H9 (cell line): ENCODE data around the gene GHRHR. TPM values are rescaled to one million over a fixed set of nuclear protein-coding genes. Genes with fewer than 3 reads are reported as not detected.
A peak's percentile ranks its signal among the peaks of the same experiment; 100 is the strongest.

Source experiments
- DNase-seq: peaks from one replicate; pipeline ENCODE4 v3.0.0-alpha.2; 2017
- H2AFZ ChIP-seq: one replicate; pipeline ENCODE4 v1.6.1; 2013; ENCODE audit warnings: mild to moderate bottlenecking, low read length, control low read depth, moderate library complexity
- H2AK5ac ChIP-seq: 2 replicates; pipeline ENCODE4 v1.6.1; 2013; ENCODE audit warnings: low read length, control low read depth, mixed read lengths; ENCODE audit not compliant: insufficient read length
- H2BK120ac ChIP-seq: one replicate; pipeline ENCODE4 v1.6.1; 2013; ENCODE audit warnings: low read depth, mild to moderate bottlenecking, low read length, control low read depth, inconsistent platforms; ENCODE audit not compliant: poor library complexity, severe bottlenecking
- H2BK12ac ChIP-seq: 2 replicates; pipeline ENCODE4 v1.6.1; 2013; ENCODE audit warnings: low read length, control low read depth, mixed read lengths, low read depth; ENCODE audit not compliant: insufficient read length
- H2BK15ac ChIP-seq: 2 replicates; pipeline ENCODE4 v1.6.1; 2013; ENCODE audit warnings: low read depth, low read length, control low read depth
- H2BK20ac ChIP-seq: one replicate; pipeline ENCODE4 v1.6.1; 2013; ENCODE audit warnings: low read depth, mild to moderate bottlenecking, low read length, control low read depth, inconsistent platforms; ENCODE audit not compliant: poor library complexity, severe bottlenecking
- H2BK5ac ChIP-seq: 2 replicates; pipeline ENCODE4 v1.6.1; 2013; ENCODE audit warnings: low read length, control low read depth, mixed read lengths; ENCODE audit not compliant: insufficient read length
- H3K14ac ChIP-seq: 2 replicates; pipeline ENCODE4 v1.6.1; 2013; ENCODE audit warnings: low read length, control low read depth; ENCODE audit not compliant: insufficient read depth
- H3K18ac ChIP-seq: 2 replicates; pipeline ENCODE4 v1.6.1; 2013; ENCODE audit warnings: low read depth, mild to moderate bottlenecking, mixed read lengths, low read length, control low read depth; ENCODE audit not compliant: insufficient read length
- H3K23ac ChIP-seq: 2 replicates; pipeline ENCODE4 v1.6.1; 2013; ENCODE audit warnings: low read length, control low read depth, mixed read lengths, low read depth; ENCODE audit not compliant: insufficient read length
- H3K23me2 ChIP-seq: 2 replicates; pipeline ENCODE4 v1.6.1; 2013; ENCODE audit warnings: low read depth, mild to moderate bottlenecking, mixed read lengths, low read length, control low read depth; ENCODE audit not compliant: insufficient read length, poor library complexity, severe bottlenecking
- H3K27ac ChIP-seq: 2 replicates; pipeline ENCODE4 v1.5.1; 2013; ENCODE audit warnings: low read length, control low read depth, mixed read lengths, low read depth; ENCODE audit not compliant: insufficient read length
- H3K27me3 ChIP-seq: 2 replicates; pipeline ENCODE4 v1.6.1; 2013; ENCODE audit warnings: low read length, control low read depth, inconsistent platforms; ENCODE audit not compliant: insufficient read depth
- H3K4ac ChIP-seq: 2 replicates; pipeline ENCODE4 v1.6.1; 2013; ENCODE audit warnings: low read depth, mild to moderate bottlenecking, control low read depth, inconsistent platforms, low read length, moderate library complexity
- H3K4me1 ChIP-seq: 2 replicates; pipeline ENCODE4 v1.6.1; 2013; ENCODE audit warnings: low read length, control low read depth, inconsistent platforms; ENCODE audit not compliant: insufficient read depth
- H3K4me2 ChIP-seq: 2 replicates; pipeline ENCODE4 v1.6.1; 2013; ENCODE audit warnings: low read length, control low read depth, mixed read lengths; ENCODE audit not compliant: insufficient read length, insufficient read depth
- H3K56ac ChIP-seq: 2 replicates; pipeline ENCODE4 v1.6.1; 2013; ENCODE audit warnings: low read depth, mild to moderate bottlenecking, mixed read lengths, low read length, control low read depth; ENCODE audit not compliant: insufficient read length
- H3K79me1 ChIP-seq: 2 replicates; pipeline ENCODE4 v1.6.1; 2013; ENCODE audit warnings: low read depth, mild to moderate bottlenecking, moderate library complexity, low read length, control low read depth, inconsistent platforms; ENCODE audit not compliant: insufficient read depth, poor library complexity, severe bottlenecking
- H3K79me2 ChIP-seq: 2 replicates; pipeline ENCODE4 v1.6.1; 2013; ENCODE audit warnings: low read length, control low read depth, inconsistent platforms; ENCODE audit not compliant: insufficient read depth
- H3K9ac ChIP-seq: 2 replicates; pipeline ENCODE4 v1.6.1; 2013; ENCODE audit warnings: low read length, control low read depth, mixed read lengths; ENCODE audit not compliant: insufficient read length; ENCODE audit errors: extremely low read depth
- H3K9me3 ChIP-seq: one replicate; pipeline ENCODE4 v1.6.1; 2013; ENCODE audit warnings: low read depth, low read length, inconsistent platforms; ENCODE audit not compliant: control insufficient read depth
- H3T11ph ChIP-seq: one replicate; pipeline ENCODE4 v1.6.1; 2013; ENCODE audit warnings: mild to moderate bottlenecking, low read length, control low read depth, inconsistent platforms
- H4K20me1 ChIP-seq: one replicate; pipeline ENCODE4 v1.6.1; 2013; ENCODE audit not compliant: control insufficient read depth, insufficient read length, insufficient read depth
- H4K5ac ChIP-seq: 2 replicates; pipeline ENCODE4 v1.6.1; 2013; ENCODE audit warnings: low read depth, mild to moderate bottlenecking, mixed read lengths, low read length, control low read depth; ENCODE audit not compliant: insufficient read length
- H4K8ac ChIP-seq: replicated peaks from 2 replicates; pipeline ENCODE4 v1.6.1; 2013; ENCODE audit warnings: low read length, control low read depth, mixed read lengths, low read depth; ENCODE audit not compliant: insufficient read length
- H4K91ac ChIP-seq: 2 replicates; pipeline ENCODE4 v1.6.1; 2013; ENCODE audit warnings: low read depth, mild to moderate bottlenecking, moderate library complexity, mixed read lengths, low read length, control low read depth; ENCODE audit not compliant: insufficient read length
- H3K27ac Mint-ChIP-seq, 3 experiments: 2 replicates in 2 of 3; 3 replicates in 1 of 3; pipeline ENCODE4 v1.8.0; 2020 to 2021; ENCODE audit warnings: mixed read lengths in 3 of 3, mild to moderate bottlenecking in 1 of 3, moderate library complexity in 1 of 3
- H3K27me3 Mint-ChIP-seq: 2 replicates; pipeline ENCODE4 v1.8.0; 2021; ENCODE audit warnings: low read depth, mild to moderate bottlenecking, moderate library complexity, mixed read lengths
- H3K36me3 Mint-ChIP-seq, 3 experiments: 2 replicates in 2 of 3; 3 replicates in 1 of 3; pipeline ENCODE4 v1.8.0; 2020 to 2021; ENCODE audit warnings: low read depth in 3 of 3, mixed read lengths in 3 of 3; ENCODE audit not compliant: insufficient read depth in 1 of 3
- H3K4me1 Mint-ChIP-seq, 2 experiments: 2 replicates each; pipeline ENCODE4 v1.8.0; 2020; ENCODE audit warnings: mixed read lengths in 2 of 2
- H3K4me3 Mint-ChIP-seq, 2 experiments: 2 replicates in 1 of 2; 3 replicates in 1 of 2; pipeline ENCODE4 v1.8.0; 2020 to 2021; ENCODE audit warnings: mild to moderate bottlenecking in 2 of 2, mixed read lengths in 2 of 2, moderate library complexity in 1 of 2
- H3K9me3 Mint-ChIP-seq, 2 experiments: 2 replicates in 1 of 2; 3 replicates in 1 of 2; pipeline ENCODE4 v1.8.0; 2020; ENCODE audit warnings: mild to moderate bottlenecking in 2 of 2, mixed read lengths in 2 of 2, moderate library complexity in 1 of 2
- CTCF ChIP-seq: fragments of 200-600 bp; sonication (generic); conservative IDR thresholded peaks from 3 replicates; pipeline ENCODE4 v1.8.0; 2021; ENCODE audit warnings: antibody characterized with exemption, mild to moderate bottlenecking
- WGBS: extraction: QIAGEN DNeasy Blood & Tissue Kit; methylation state at CpG from one replicate; pipeline ENCODE4 v1.1.7; 2013; ENCODE audit warnings: missing lambda C conversion rate, low lambda C conversion rate, mixed read lengths; ENCODE audit not compliant: insufficient read length; ENCODE audit errors: extremely low coverage; 5-methylcytosine and 5-hydroxymethylcytosine counted together
- total RNA-seq: library from RNA; stranded (reverse); gene quantifications from 2 replicates; pipeline ENCODE4 v1.2.1, GENCODE V29; 2021

Gene GHRHR
- total RNA-seq, 1 experiment from 2014 or later = 7.4 TPM

- H2AK5ac ChIP-seq = no peak overlapping the region
- H3K56ac ChIP-seq = no peak overlapping the region
- WGBS = no CpG with 5 or more reads among the region's 25 CpGs
- H3K9ac ChIP-seq = no peak overlapping the region
- no peak overlapping the region for H2BK12ac ChIP-seq
- H3K23me2 ChIP-seq = peaks cover 3% of the 10 kb centered on the region
- Mint-ChIP-seq H3K9me3 (no peaks in the 10 kb centered on the region; a peak in 1 of 5 replicates), H3K27me3 (peaks cover 66% of the 10 kb centered on the region), H3K27ac (no peak overlapping the region), H3K4me3 (peak overlapping the region; percentile 29 to 53; a peak in 3 of 5 replicates), H3K36me3 (no peaks in the 10 kb centered on the region), H3K4me1 (peaks cover 5 to 14% of the 10 kb centered on the region in 2 experiments)
- H2BK20ac ChIP-seq = no peak overlapping the region
- no peaks in the 10 kb centered on the region for H3K4me1 ChIP-seq
- H3K4me2 ChIP-seq = peak overlapping the region; percentile 33
- H2BK5ac ChIP-seq = no peak overlapping the region
- no peak overlapping the region for H3K4ac ChIP-seq
- no peaks in the 10 kb centered on the region for H3K9me3 ChIP-seq
- H3K79me1 ChIP-seq = no peaks in the 10 kb centered on the region
- peak; percentile 97 for DNase-seq
- TF ChIP-seq CTCF = peak; percentile 99
- H2BK15ac ChIP-seq = no peak overlapping the region
- no peak overlapping the region for H2BK120ac ChIP-seq
- no peak overlapping the region for H4K91ac ChIP-seq
- no peak overlapping the region for H3T11ph ChIP-seq
- no peak overlapping the region for H3K27ac ChIP-seq
- H3K14ac ChIP-seq = no peak overlapping the region
- H2AFZ ChIP-seq = no peak overlapping the region
- no peak overlapping the region for H3K23ac ChIP-seq
- no peaks in the 10 kb centered on the region for H4K20me1 ChIP-seq
- H4K5ac ChIP-seq = no peak overlapping the region
- peak overlapping the region; percentile 18 for H3K18ac ChIP-seq
- no peaks in the 10 kb centered on the region; the same call in 1 of the 2 replicates for H3K27me3 ChIP-seq
- H4K8ac ChIP-seq = no peak overlapping the region
- H3K79me2 ChIP-seq = no peaks in the 10 kb centered on the region
Observed at GRCh38 chr7:30938435-30939316, 25.1 kb upstream of the GHRHR start.
